Measurements from ENCODE around the gene RIT2.

RIT2 gene

DNA sequence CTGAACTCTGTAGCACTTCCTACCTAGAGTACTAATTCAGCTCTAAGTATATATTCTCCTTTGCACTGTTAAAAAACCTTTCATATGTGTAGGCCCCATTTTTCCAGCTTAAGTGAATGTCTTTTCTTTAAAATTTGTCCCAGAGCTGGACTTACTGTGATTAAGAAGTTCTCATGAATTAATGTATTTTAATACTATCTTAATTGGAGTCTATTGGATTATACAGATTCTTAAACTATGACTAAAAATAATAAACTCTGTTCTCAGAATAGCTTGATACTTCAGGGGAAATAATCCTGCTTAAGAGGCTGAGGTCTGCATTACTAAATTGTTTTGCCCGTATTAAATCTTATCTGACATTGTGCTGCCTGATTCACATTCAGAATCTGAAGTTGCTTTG lies 223.3 kb downstream of the RIT2 start (continued):
- TF ChIP-seq ZNF654 (tag by site-specific recombination; IDR thresholded peaks at IDR 0.05; ENCODE audit: low read depth): no peak
- TF ChIP-seq ZNF621 (tag by site-specific recombination; IDR thresholded peaks at IDR 0.05): no peak
- no peak for TF ChIP-seq SALL2 (tag by site-specific recombination; IDR thresholded peaks at IDR 0.05; ENCODE audit: borderline replicate concordance)
- TF ChIP-seq GLIS1 (tag by site-specific recombination; IDR thresholded peaks at IDR 0.05): no peak

- TF ChIP-seq, protein P1, sequence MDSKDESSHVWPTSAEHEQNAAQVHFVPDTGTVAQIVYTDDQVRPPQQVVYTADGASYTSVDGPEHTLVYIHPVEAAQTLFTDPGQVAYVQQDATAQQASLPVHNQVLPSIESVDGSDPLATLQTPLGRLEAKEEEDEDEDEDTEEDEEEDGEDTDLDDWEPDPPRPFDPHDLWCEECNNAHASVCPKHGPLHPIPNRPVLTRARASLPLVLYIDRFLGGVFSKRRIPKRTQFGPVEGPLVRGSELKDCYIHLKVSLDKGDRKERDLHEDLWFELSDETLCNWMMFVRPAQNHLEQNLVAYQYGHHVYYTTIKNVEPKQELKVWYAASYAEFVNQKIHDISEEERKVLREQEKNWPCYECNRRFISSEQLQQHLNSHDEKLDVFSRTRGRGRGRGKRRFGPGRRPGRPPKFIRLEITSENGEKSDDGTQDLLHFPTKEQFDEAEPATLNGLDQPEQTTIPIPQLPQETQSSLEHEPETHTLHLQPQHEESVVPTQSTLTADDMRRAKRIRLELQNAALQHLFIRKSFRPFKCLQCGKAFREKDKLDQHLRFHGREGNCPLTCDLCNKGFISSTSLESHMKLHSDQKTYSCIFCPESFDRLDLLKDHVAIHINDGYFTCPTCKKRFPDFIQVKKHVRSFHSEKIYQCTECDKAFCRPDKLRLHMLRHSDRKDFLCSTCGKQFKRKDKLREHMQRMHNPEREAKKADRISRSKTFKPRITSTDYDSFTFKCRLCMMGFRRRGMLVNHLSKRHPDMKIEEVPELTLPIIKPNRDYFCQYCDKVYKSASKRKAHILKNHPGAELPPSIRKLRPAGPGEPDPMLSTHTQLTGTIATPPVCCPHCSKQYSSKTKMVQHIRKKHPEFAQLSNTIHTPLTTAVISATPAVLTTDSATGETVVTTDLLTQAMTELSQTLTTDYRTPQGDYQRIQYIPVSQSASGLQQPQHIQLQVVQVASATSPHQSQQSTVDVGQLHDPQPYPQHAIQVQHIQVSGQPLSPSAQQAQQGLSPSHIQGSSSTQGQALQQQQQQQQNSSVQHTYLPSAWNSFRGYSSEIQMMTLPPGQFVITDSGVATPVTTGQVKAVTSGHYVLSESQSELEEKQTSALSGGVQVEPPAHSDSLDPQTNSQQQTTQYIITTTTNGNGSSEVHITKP (tag by site-specific recombination; IDR thresholded peaks at IDR 0.05): no peak
- TF ChIP-seq KLF9 (tag by site-specific recombination; IDR thresholded peaks at IDR 0.05; ENCODE audit: low read depth) (no peak), ZNF704 (tag by site-specific recombination; IDR thresholded peaks at IDR 0.05) (no peak), SP2 (tag by site-specific recombination; IDR thresholded peaks at IDR 0.05) (no peak), IKZF3 (tag by site-specific recombination; IDR thresholded peaks at IDR 0.05) (no peak), ZNF558 (tag by site-specific recombination; IDR thresholded peaks at IDR 0.05) (no peak), GLIS2 (tag by site-specific recombination; IDR thresholded peaks at IDR 0.05) (no peak), ZNF830 (tag by site-specific recombination; IDR thresholded peaks at IDR 0.05; ENCODE audit: low read depth) (no peak), ZNF626 (tag by site-specific recombination; IDR thresholded peaks at IDR 0.05) (no peak), ZNF138 (tag by site-specific recombination; IDR thresholded peaks at IDR 0.05; ENCODE audit: borderline replicate concordance) (no peak), ZNF398 (tag by site-specific recombination; IDR thresholded peaks at IDR 0.05) (no peak), KLF10 (tag by site-specific recombination; IDR thresholded peaks at IDR 0.05) (no peak), ZNF274 (IDR thresholded peaks at IDR 0.05; ENCODE audit: low read length) (no peak), ZNF274 (tag by site-specific recombination; IDR thresholded peaks at IDR 0.05; ENCODE audit: borderline replicate concordance) (no peak), GFI1B (tag by site-specific recombination; IDR thresholded peaks at IDR 0.05) (no peak), ZNF624 (tag by site-specific recombination; IDR thresholded peaks at IDR 0.05) (no peak), ZNF837 (tag by site-specific recombination; IDR thresholded peaks at IDR 0.05) (no peak), ZNF394 (tag by site-specific recombination; IDR thresholded peaks at IDR 0.05; ENCODE audit: borderline replicate concordance) (no peak), BCL11B (tag by site-specific recombination; IDR thresholded peaks at IDR 0.05; ENCODE audit: low read depth) (no peak)
- TF ChIP-seq, protein P2, sequence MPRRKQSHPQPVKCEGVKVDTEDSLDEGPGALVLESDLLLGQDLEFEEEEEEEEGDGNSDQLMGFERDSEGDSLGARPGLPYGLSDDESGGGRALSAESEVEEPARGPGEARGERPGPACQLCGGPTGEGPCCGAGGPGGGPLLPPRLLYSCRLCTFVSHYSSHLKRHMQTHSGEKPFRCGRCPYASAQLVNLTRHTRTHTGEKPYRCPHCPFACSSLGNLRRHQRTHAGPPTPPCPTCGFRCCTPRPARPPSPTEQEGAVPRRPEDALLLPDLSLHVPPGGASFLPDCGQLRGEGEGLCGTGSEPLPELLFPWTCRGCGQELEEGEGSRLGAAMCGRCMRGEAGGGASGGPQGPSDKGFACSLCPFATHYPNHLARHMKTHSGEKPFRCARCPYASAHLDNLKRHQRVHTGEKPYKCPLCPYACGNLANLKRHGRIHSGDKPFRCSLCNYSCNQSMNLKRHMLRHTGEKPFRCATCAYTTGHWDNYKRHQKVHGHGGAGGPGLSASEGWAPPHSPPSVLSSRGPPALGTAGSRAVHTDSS (tag by site-specific recombination; IDR thresholded peaks at IDR 0.05): no peak
- Histone ChIP-seq H3K4me1 (ENCODE audit: control insufficient read depth, insufficient read depth, low read length) (no peaks in the 10 kb centered on the region), H3K4me3 (ENCODE audit: low read depth, low read length) (no peak overlapping the region), H3K9me3 (ENCODE audit: control insufficient read depth, insufficient read depth, low read depth, low read length) (no peaks in the 10 kb centered on the region), H3K36me3 (ENCODE audit: control insufficient read depth in 2 of 2, insufficient read depth in 1 of 2, low read length in 2 of 2) (no peaks in the 10 kb centered on the region), H3K27ac (ENCODE audit: extremely low read depth, low read depth, low read length) (no peak overlapping the region)
- POLR2A ChIA-PET: no interaction called here
- CTCF ChIA-PET: interaction anchor here (0.5 to 1.5 kb wide), 3 partner anchors 15 to 380 kb away, joined by 3 to 4 read pairs (median 3); no protein-coding TSS in a partner anchor
Measured at GRCh38 chr18:42891705-42892104, 223.8 kb downstream of the RIT2 start.
